ENCODE data around the gene IFI27.
"Not testable (repeated sequence)": the region's sequence is repeated elsewhere in the genome, so short reads cannot be mapped to it uniquely, and the experiment has no call there.

Gene IFI27

DNA sequence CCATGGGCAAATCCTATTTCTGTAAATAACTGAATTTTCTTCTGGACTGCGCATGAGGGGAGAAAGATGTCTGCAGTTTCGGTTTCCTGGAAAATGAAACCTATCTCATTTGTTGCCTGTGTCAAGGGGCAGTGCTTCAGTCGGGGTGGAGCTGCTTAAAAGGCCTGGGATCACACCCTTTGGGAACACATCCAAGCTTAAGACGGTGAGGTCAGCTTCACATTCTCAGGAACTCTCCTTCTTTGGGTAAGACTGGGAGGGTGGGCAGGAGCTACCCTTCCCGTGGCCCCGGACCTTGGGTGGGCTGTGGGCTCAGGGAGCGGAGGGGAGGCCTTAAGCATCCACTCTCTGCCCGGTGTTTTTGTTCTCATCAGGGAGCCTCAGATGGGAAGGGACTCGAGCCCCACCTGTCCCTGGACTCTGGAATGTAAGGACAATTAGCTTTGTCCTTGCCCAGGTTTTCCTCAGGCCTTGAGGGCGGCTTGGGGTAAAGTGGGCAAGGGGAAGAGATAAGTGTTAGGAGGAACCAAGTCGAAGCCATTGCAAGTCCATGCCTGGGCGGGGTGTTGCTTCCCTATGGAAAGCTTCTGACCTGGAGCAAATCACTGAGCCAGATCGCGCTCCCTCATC, at the start of gene IFI27:
TSS of gene IFI27 (plus strand) at position 185 of the 630 bp plus-strand sequence.
- Histone ChIP-seq H3K4me3 (ENCODE audit: low read depth in 1 of 5, low read length in 5 of 5) (peak within 1 kb of the TSS; percentile 45 to 85 (median 73)), H3K9ac (ENCODE audit: low read length in 5 of 5) (peak within 1 kb of the TSS; percentile 64 to 96 (median 74)), H3K4me1 (ENCODE audit: control insufficient read depth in 5 of 5, insufficient read depth in 5 of 5, low read length in 5 of 5) (peaks cover 13 to 60% (median 42%) of the 10 kb centered on the region in 5 donors), H3K36me3 (ENCODE audit: control insufficient read depth in 5 of 5, insufficient read depth in 5 of 5, low read length in 5 of 5) (no peaks in the 10 kb centered on the region), H3K9me3 (ENCODE audit: control insufficient read depth in 5 of 5, low read length in 5 of 5) (no peaks in the 10 kb centered on the region), H3K27me3 (ENCODE audit: control insufficient read depth in 5 of 5, insufficient read depth in 4 of 5, low read length in 5 of 5) (no peaks in the 10 kb centered on the region), H3K27ac (ENCODE audit: low read depth, low read length) (peak within 1 kb of the TSS; percentile 83)

DNA sequence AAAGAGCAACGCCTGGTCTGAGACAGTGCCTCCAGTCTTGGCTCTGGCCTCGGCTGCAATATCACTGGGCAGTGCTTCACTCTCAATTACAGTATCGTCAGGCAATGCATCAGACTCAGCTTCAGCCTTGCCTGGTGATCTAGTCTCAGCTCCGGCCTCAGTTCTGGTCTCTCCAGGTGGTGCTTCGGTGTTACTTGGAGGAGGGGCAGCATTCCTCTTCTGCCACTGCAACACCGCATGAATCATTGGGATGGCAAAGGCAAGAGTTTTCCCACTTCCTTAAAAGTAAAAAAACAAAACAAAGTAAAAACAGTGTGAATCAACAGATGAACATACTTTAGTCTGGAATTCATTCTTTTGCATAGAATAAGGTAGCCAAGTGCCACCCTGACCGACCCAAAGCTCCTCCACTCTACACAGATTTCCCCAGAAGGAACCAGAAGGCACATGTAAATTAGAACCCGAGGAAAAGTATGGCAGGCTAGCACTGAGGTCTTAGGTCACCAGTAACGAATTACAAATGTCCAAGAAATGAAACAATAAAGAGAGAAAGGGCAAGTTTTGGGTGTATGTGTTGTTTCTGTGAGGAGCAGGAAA, 48.1 kb upstream of the IFI27 start:
- H3K36me3 ChIP-seq (ENCODE audit: control insufficient read depth in 5 of 5, insufficient read depth in 5 of 5, low read length in 5 of 5): peaks cover 21 to 52% (median 48%) of the 10 kb centered on the region in 5 donors

DNA sequence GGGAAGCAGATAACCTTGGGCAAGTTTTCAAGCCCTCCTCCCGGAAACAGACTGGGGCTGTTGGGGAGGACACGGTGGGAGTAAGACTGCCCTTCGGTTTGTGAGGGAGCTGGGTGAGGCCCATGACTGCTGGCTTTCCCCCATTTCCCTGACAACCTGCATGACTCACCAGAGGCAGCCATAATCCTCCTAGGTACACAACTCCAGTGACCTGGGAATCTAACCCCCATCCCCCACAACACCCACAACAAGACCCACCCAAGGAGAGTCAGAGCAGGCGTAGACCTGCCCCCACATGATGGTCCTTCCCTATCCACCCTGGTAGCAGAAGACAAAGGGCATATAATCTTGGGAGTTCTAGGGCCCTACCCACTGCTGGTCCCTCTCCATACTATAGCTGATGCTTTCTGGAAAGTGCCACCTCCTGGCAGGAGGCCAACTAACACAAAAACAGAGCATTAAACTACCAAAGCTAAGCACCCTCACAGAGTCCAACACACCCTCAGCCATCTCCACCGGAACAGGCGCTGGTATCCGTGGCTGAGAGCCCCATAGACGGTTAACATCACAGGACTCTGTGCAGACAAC, 44.4 kb upstream of the IFI27 start:
- Histone ChIP-seq H3K36me3 (ENCODE audit: control insufficient read depth in 5 of 5, insufficient read depth in 5 of 5, low read length in 5 of 5) (peaks cover 7 to 15% (median 13%) of the 10 kb centered on the region in 5 donors), H3K4me1 (ENCODE audit: control insufficient read depth in 5 of 5, insufficient read depth in 5 of 5, low read length in 5 of 5) (peaks cover 0 to 13% (median 6%) of the 10 kb centered on the region in 5 donors), H3K9ac (ENCODE audit: low read length in 5 of 5) (no peak overlapping the region), H3K27ac (ENCODE audit: low read depth, low read length) (no peak overlapping the region), H3K27me3 (ENCODE audit: control insufficient read depth in 5 of 5, insufficient read depth in 4 of 5, low read length in 5 of 5) (no peaks in the 10 kb centered on the region), H3K4me3 (ENCODE audit: low read depth in 1 of 5, low read length in 5 of 5) (no peak overlapping the region), H3K9me3 (ENCODE audit: control insufficient read depth in 5 of 5, low read length in 5 of 5) (peaks cover 0 to 3% (median 0%) of the 10 kb centered on the region in 5 donors)

More for the DNA sequence above, 48.1 kb upstream of the IFI27 start:
- Histone ChIP-seq H3K27me3 (ENCODE audit: control insufficient read depth in 5 of 5, insufficient read depth in 4 of 5, low read length in 5 of 5) (no peaks in the 10 kb centered on the region), H3K9ac (ENCODE audit: low read length in 5 of 5) (no peak overlapping the region), H3K4me3 (ENCODE audit: low read depth in 1 of 5, low read length in 5 of 5) (no peak overlapping the region), H3K4me1 (ENCODE audit: control insufficient read depth in 5 of 5, insufficient read depth in 5 of 5, low read length in 5 of 5) (peaks cover 0 to 24% (median 21%) of the 10 kb centered on the region in 5 donors), H3K9me3 (ENCODE audit: control insufficient read depth in 5 of 5, low read length in 5 of 5) (no peaks in the 10 kb centered on the region), H3K27ac (ENCODE audit: low read depth, low read length) (peak overlapping the region; percentile 7)

DNA sequence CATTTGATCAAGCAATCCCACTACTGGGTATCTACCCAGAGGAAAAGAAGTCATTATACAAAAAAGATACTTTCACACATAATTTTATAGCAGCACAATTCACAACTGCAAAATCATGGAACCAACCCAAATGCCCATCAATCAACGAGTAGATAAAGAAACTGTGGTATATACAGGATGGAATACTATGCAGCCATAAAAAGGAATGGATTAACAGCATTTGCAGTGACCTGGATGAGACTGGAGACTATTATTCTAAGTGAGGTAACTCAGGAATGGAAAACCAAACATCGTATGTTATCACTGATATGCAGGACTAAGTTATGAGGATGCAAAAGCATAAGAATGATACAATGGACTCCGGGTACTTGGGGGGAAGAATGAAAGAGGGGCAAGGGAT, 38.5 kb upstream of the IFI27 start:
- not testable (repeated sequence) for H3K9ac ChIP-seq (ENCODE audit: low read length in 5 of 5)

DNA sequence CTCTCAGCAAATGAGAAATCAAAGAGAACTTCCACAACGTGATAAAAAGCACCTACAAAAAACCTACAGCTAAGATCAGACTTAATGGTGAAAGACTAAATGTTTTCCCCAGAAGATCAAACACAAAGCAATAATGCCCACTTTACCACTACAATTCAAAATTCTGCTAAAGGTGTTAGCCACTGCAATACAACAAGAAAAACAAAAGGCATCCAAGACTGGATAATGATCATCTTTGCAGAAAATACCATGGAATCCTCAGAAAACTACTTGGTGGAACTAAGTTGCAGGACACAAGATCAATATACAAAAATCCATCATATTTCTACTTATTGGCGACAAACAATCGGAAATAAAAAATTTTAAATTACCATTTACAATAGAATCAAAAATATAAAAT, 36.0 kb upstream of the IFI27 start:
- Histone ChIP-seq H3K4me3 (ENCODE audit: low read depth in 1 of 5, low read length in 5 of 5) (no peak overlapping the region), H3K9me3 (ENCODE audit: control insufficient read depth in 5 of 5, low read length in 5 of 5) (peaks cover 2 to 17% (median 12%) of the 10 kb centered on the region in 5 donors), H3K9ac (ENCODE audit: low read length in 5 of 5) (no peak overlapping the region), H3K27ac (ENCODE audit: low read depth, low read length) (no peak overlapping the region), H3K4me1 (ENCODE audit: control insufficient read depth in 5 of 5, insufficient read depth in 5 of 5, low read length in 5 of 5) (peaks cover 11 to 38% (median 34%) of the 10 kb centered on the region in 5 donors), H3K36me3 (ENCODE audit: control insufficient read depth in 5 of 5, insufficient read depth in 5 of 5, low read length in 5 of 5) (peaks cover 12 to 20% (median 15%) of the 10 kb centered on the region in 5 donors), H3K27me3 (ENCODE audit: control insufficient read depth in 5 of 5, insufficient read depth in 4 of 5, low read length in 5 of 5) (no peaks in the 10 kb centered on the region)

More for the DNA sequence above, 38.5 kb upstream of the IFI27 start:
- not testable (repeated sequence) for H3K27me3 ChIP-seq (ENCODE audit: control insufficient read depth in 5 of 5, insufficient read depth in 4 of 5, low read length in 5 of 5); H3K4me3 ChIP-seq (ENCODE audit: low read depth in 1 of 5, low read length in 5 of 5); H3K36me3 ChIP-seq (ENCODE audit: control insufficient read depth in 5 of 5, insufficient read depth in 5 of 5, low read length in 5 of 5); H3K27ac ChIP-seq (ENCODE audit: low read depth, low read length)
- H3K9me3 ChIP-seq (ENCODE audit: control insufficient read depth in 5 of 5, low read length in 5 of 5): peaks cover 2 to 17% (median 12%) of the 10 kb centered on the region in 5 donors
- peaks cover 0 to 15% (median 9%) of the 10 kb centered on the region in 5 donors for H3K4me1 ChIP-seq (ENCODE audit: control insufficient read depth in 5 of 5, insufficient read depth in 5 of 5, low read length in 5 of 5)

DNA sequence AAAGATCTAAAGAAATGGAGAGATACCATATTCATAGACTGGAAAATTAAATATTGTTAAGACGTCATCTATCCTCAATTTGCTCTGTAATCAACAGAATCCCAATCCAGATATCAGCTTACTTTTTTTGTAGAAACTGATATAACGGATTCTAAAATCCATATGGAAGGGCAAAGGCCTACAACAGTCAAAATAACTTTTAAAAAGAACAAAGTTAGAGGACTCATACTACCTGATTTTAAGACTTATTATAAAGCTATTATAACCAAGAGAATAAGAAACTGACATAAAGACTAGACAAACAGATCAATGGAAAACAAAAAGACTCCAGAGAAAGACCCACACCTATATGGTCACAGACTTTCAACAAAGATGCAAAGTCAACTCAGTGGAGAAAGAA, 35.5 kb upstream of the IFI27 start:
- Histone ChIP-seq H3K9ac (ENCODE audit: low read length in 5 of 5) (no peak overlapping the region), H3K4me1 (ENCODE audit: control insufficient read depth in 5 of 5, insufficient read depth in 5 of 5, low read length in 5 of 5) (peaks cover 13 to 43% (median 39%) of the 10 kb centered on the region in 5 donors), H3K27me3 (ENCODE audit: control insufficient read depth in 5 of 5, insufficient read depth in 4 of 5, low read length in 5 of 5) (no peaks in the 10 kb centered on the region), H3K9me3 (ENCODE audit: control insufficient read depth in 5 of 5, low read length in 5 of 5) (peaks cover 2 to 14% (median 12%) of the 10 kb centered on the region in 5 donors), H3K4me3 (ENCODE audit: low read depth in 1 of 5, low read length in 5 of 5) (peak overlapping the region in 1 of 5 donors; percentile 10), H3K36me3 (ENCODE audit: control insufficient read depth in 5 of 5, insufficient read depth in 5 of 5, low read length in 5 of 5) (peaks cover 12 to 20% (median 15%) of the 10 kb centered on the region in 5 donors), H3K27ac (ENCODE audit: low read depth, low read length) (no peak overlapping the region)

DNA sequence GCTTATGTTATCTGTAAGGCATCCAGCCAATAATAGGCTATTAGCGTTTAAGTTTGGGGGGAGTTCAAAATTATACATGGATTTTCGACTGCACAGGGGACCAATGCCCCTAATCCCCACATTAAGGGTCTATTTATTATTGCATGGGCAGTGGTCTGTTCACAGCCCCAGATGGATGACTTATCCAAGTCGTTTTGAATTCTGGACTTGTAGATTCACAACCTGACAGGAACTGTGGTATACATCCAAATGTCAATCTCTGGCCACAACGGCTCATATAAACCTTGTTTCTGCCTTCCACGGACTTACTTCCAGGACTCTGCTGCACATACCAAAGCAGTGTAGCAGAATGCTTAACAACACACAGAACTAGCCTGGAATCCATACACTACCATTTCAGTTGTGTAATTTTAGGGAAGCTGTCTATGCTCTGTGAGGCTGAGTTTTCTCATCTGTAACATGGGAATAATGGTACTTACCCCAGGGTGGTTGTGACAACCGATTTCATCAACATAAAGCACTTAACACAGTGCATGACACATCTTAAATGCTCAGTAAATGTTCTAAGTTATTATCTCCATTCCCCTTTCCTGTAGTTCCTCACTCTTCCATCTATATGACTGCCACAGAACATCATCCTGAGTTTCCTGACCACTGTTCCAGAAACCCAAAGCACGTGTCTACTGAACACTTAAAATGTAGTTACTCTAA, 33.3 kb upstream of the IFI27 start:
- H3K36me3 ChIP-seq (ENCODE audit: control insufficient read depth in 5 of 5, insufficient read depth in 5 of 5, low read length in 5 of 5): peaks cover 12 to 20% (median 15%) of the 10 kb centered on the region in 5 donors
- H3K9me3 ChIP-seq (ENCODE audit: control insufficient read depth in 5 of 5, low read length in 5 of 5): peaks cover 2 to 14% (median 12%) of the 10 kb centered on the region in 5 donors
- H3K4me3 ChIP-seq (ENCODE audit: low read depth in 1 of 5, low read length in 5 of 5): peak overlapping the region; percentile 29 to 90 (median 52)
- no peaks in the 10 kb centered on the region for H3K27me3 ChIP-seq (ENCODE audit: control insufficient read depth in 5 of 5, insufficient read depth in 4 of 5, low read length in 5 of 5)
- peaks cover 13 to 55% (median 49%) of the 10 kb centered on the region in 5 donors for H3K4me1 ChIP-seq (ENCODE audit: control insufficient read depth in 5 of 5, insufficient read depth in 5 of 5, low read length in 5 of 5)
- no peak overlapping the region for H3K27ac ChIP-seq (ENCODE audit: low read depth, low read length)
- H3K9ac ChIP-seq (ENCODE audit: low read length in 5 of 5): peak overlapping the region in 2 of 5 donors; percentile 6 to 56

DNA sequence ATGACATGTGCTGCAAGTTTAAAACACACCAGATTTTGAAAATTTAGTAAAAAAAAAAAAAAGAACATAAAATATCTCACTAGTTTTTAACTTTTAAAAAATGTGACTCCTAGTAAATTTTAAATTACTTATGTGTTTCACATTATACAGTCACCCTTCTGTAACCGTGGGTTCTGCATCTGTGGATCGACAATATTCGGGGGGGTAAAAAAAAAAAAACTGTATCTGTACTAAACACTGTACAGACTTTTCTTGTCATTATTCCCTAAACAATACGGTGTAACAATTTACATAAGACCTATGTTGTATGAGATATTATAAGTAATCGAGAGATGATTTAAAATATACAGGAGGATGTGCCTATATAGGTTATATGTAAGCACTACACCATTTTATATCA, 32.7 kb upstream of the IFI27 start:
- no peak overlapping the region for H3K27ac ChIP-seq (ENCODE audit: low read depth, low read length)
- peak overlapping the region in 3 of 5 donors; percentile 6 to 64 (median 56) for H3K9ac ChIP-seq (ENCODE audit: low read length in 5 of 5)
- H3K27me3 ChIP-seq (ENCODE audit: control insufficient read depth in 5 of 5, insufficient read depth in 4 of 5, low read length in 5 of 5): no peaks in the 10 kb centered on the region
- peaks cover 2 to 14% (median 12%) of the 10 kb centered on the region in 5 donors for H3K9me3 ChIP-seq (ENCODE audit: control insufficient read depth in 5 of 5, low read length in 5 of 5)
- peak overlapping the region; percentile 87 to 96 (median 90) for H3K4me3 ChIP-seq (ENCODE audit: low read depth in 1 of 5, low read length in 5 of 5)
- peaks cover 13 to 56% (median 49%) of the 10 kb centered on the region in 5 donors for H3K4me1 ChIP-seq (ENCODE audit: control insufficient read depth in 5 of 5, insufficient read depth in 5 of 5, low read length in 5 of 5)
- peaks cover 12 to 20% (median 15%) of the 10 kb centered on the region in 5 donors for H3K36me3 ChIP-seq (ENCODE audit: control insufficient read depth in 5 of 5, insufficient read depth in 5 of 5, low read length in 5 of 5)

DNA sequence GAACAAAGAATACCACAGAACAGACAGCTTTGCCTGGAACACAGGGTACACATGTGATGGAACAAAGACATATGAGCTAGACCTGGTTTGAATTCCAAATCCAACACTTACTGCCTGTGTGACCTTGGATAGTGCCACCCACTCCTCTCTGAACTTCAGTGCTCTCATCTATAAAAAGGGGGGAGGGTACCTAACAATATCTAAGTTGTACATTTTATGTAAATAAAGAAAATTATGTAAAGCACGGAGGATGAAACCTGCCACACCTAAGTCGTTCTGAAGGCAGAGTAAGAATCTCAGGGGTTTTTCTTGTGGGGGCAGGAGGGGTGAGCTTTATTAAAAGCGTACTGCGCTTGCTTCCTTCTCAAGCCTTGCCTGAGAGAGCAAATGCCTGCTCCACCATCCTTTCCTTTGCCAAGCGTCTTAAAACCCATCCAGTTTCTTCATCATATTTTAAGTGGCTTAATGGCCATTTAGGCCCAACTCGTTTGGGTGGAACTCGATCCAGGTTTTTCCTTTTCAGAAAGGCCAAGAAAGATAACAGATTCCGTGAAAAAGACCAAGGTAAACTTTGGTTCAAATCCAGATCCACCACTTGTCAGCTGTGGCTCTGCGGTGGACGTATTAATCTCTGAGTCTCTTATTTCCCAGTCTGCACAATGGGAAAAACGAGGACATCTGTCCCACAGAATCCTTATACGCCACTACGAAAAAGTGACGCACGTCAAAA, 30.5 kb upstream of the IFI27 start:
- Histone ChIP-seq H3K27me3 (ENCODE audit: control insufficient read depth in 5 of 5, insufficient read depth in 4 of 5, low read length in 5 of 5) (no peaks in the 10 kb centered on the region), H3K27ac (ENCODE audit: low read depth, low read length) (peak overlapping the region; percentile 94), H3K9me3 (ENCODE audit: control insufficient read depth in 5 of 5, low read length in 5 of 5) (peaks cover 0 to 8% (median 6%) of the 10 kb centered on the region in 5 donors), H3K9ac (ENCODE audit: low read length in 5 of 5) (peak overlapping the region; percentile 75 to 98 (median 96)), H3K4me3 (ENCODE audit: low read depth in 1 of 5, low read length in 5 of 5) (peak overlapping the region; percentile 87 to 96 (median 90)), H3K36me3 (ENCODE audit: control insufficient read depth in 5 of 5, insufficient read depth in 5 of 5, low read length in 5 of 5) (peaks cover 8 to 20% (median 15%) of the 10 kb centered on the region in 5 donors), H3K4me1 (ENCODE audit: control insufficient read depth in 5 of 5, insufficient read depth in 5 of 5, low read length in 5 of 5) (peaks cover 13 to 56% (median 49%) of the 10 kb centered on the region in 5 donors)

All from subcutaneous abdominal adipose tissue (tissue), 5 donors.